Stromal cell of bone marrow (primary cell): ENCODE measurements around the gene SIM1.

Source experiments
- DNase-seq: peaks from one replicate; pipeline ENCODE4 v3.0.0-alpha.2; 2012; ENCODE audit warnings: low read depth

SIM1 gene

GRCh38 chr6:100470422-100471120, 5.8 kb upstream of the SIM1 start:
- DNase-seq, result no peak

GRCh38 chr6:100469101-100469859, 4.6 kb upstream of the SIM1 start:
- DNase-seq, result no peak

GRCh38 chr6:100468016-100468622, 3.4 kb upstream of the SIM1 start:
- no peak for DNase-seq

GRCh38 chr6:100467129-100468015, 2.7 kb upstream of the SIM1 start:
- no peak for DNase-seq

GRCh38 chr6:100466410-100467128, 1.8 kb upstream of the SIM1 start:
- DNase-seq, result no peak

- no peak for DNase-seq
Observed at GRCh38 chr6:100465701-100466409, 1.1 kb upstream of the SIM1 start.

- DNase-seq, result no peak
Observed at GRCh38 chr6:100464162-100464851, 414 bp downstream of the SIM1 start.

- DNase-seq, result no peak
Observed at GRCh38 chr6:100463630-100464161, 1.0 kb downstream of the SIM1 start.

- DNase-seq, result no peak
Observed at GRCh38 chr6:100462706-100463629, 1.8 kb downstream of the SIM1 start.

GRCh38 chr6:100461917-100462705, 2.6 kb downstream of the SIM1 start:
- no peak for DNase-seq

GRCh38 chr6:100461278-100461916, 3.3 kb downstream of the SIM1 start:
- no peak for DNase-seq

GRCh38 chr6:100460650-100461204, 4.0 kb downstream of the SIM1 start:
- no peak for DNase-seq

GRCh38 chr6:100459592-100460184, 5.0 kb downstream of the SIM1 start:
- DNase-seq, result no peak

GRCh38 chr6:100458841-100459591, 5.7 kb downstream of the SIM1 start:
- DNase-seq, result no peak

- DNase-seq, result no peak
Observed at GRCh38 chr6:100457311-100457990, 7.3 kb downstream of the SIM1 start.

- DNase-seq, result no peak
Observed at GRCh38 chr6:100456908-100457235, 7.8 kb downstream of the SIM1 start.
